ENCODE results near the gene TXNDC17. TPM values are rescaled to one million over a fixed set of nuclear protein-coding genes. Genes with fewer than 3 reads are reported as not detected.

TXNDC17 gene
- total RNA-seq, 3 donors from 2014 or later, result 125 to 145 (median 134) TPM

GRCh38 chr17:6684460-6684783 lies 43.6 kb downstream of the TXNDC17 start:
- Histone ChIP-seq H3K9me3 (no peaks in the 10 kb centered on the region), H3K4me1 (no peaks in the 10 kb centered on the region), H3K27ac (no peak overlapping the region), H3K27me3 (no peaks in the 10 kb centered on the region), H3K36me3 (no peaks in the 10 kb centered on the region), H3K4me3 (no peak overlapping the region)
- intact Hi-C loops (cut with DNase I; ENCODE audit: low total_unique reads), result no loop called here
- DNase-seq (ENCODE audit: low spot score in 2 of 2), result no peak
- no peak for TF ChIP-seq POLR2AphosphoS5 (IDR thresholded peaks at IDR 0.05)
- TF ChIP-seq POLR2A (IDR thresholded peaks at IDR 0.05), result no peak
- TF ChIP-seq CTCF (IDR thresholded peaks at IDR 0.05), result no peak

GRCh38 chr17:6684881-6685767 lies 44.3 kb downstream of the TXNDC17 start:
- no peaks in the 10 kb centered on the region for H3K36me3 ChIP-seq
- H3K4me3 ChIP-seq, result no peak overlapping the region
- H3K27ac ChIP-seq, result no peak overlapping the region
- H3K4me1 ChIP-seq, result no peaks in the 10 kb centered on the region
- DNase-seq (ENCODE audit: low spot score in 2 of 2), result no peak
- intact Hi-C loops (cut with DNase I; ENCODE audit: low total_unique reads), result no loop called here
- H3K9me3 ChIP-seq, result no peaks in the 10 kb centered on the region
- H3K27me3 ChIP-seq, result no peaks in the 10 kb centered on the region
- TF ChIP-seq POLR2AphosphoS5 (IDR thresholded peaks at IDR 0.05), result no peak
- no peak for TF ChIP-seq POLR2A (IDR thresholded peaks at IDR 0.05)
- no peak for TF ChIP-seq CTCF (IDR thresholded peaks at IDR 0.05)

- intact Hi-C loops (cut with DNase I; ENCODE audit: low total_unique reads), result no loop called here
- TF ChIP-seq CTCF (IDR thresholded peaks at IDR 0.05) (no peak), POLR2A (IDR thresholded peaks at IDR 0.05) (no peak), POLR2AphosphoS5 (IDR thresholded peaks at IDR 0.05) (no peak)
- no peak overlapping the region for H3K4me3 ChIP-seq
- DNase-seq (ENCODE audit: low spot score in 2 of 2), result no peak
- H3K27ac ChIP-seq, result no peak overlapping the region
- H3K36me3 ChIP-seq, result no peaks in the 10 kb centered on the region
- no peaks in the 10 kb centered on the region for H3K4me1 ChIP-seq
- no peaks in the 10 kb centered on the region for H3K27me3 ChIP-seq
- no peaks in the 10 kb centered on the region for H3K9me3 ChIP-seq
Measured at GRCh38 chr17:6686026-6686425, 45.2 kb downstream of the TXNDC17 start.

- Histone ChIP-seq H3K9me3 (no peaks in the 10 kb centered on the region), H3K4me3 (no peak overlapping the region), H3K36me3 (no peaks in the 10 kb centered on the region), H3K27ac (no peak overlapping the region), H3K27me3 (no peaks in the 10 kb centered on the region), H3K4me1 (no peaks in the 10 kb centered on the region)
- TF ChIP-seq CTCF (IDR thresholded peaks at IDR 0.05), result no peak
- TF ChIP-seq POLR2A (IDR thresholded peaks at IDR 0.05), result no peak
- TF ChIP-seq POLR2AphosphoS5 (IDR thresholded peaks at IDR 0.05), result no peak
- intact Hi-C loops (cut with DNase I; ENCODE audit: low total_unique reads), result no loop called here
- no peak for DNase-seq (ENCODE audit: low spot score in 2 of 2)
Measured at GRCh38 chr17:6688944-6689343, 48.1 kb downstream of the TXNDC17 start.

GRCh38 chr17:6690641-6691040 lies 49.8 kb downstream of the TXNDC17 start:
- intact Hi-C loops (cut with DNase I; ENCODE audit: low total_unique reads), result no loop called here
- no peaks in the 10 kb centered on the region for H3K9me3 ChIP-seq

More at GRCh38 chr17:6690641-6691040, 49.8 kb downstream of the TXNDC17 start:
- Histone ChIP-seq H3K27ac (no peak overlapping the region), H3K4me1 (no peaks in the 10 kb centered on the region), H3K4me3 (no peak overlapping the region), H3K36me3 (no peaks in the 10 kb centered on the region), H3K27me3 (peaks cover 0 to 3% of the 10 kb centered on the region in 2 donors)
- no peak for DNase-seq (ENCODE audit: low spot score in 2 of 2)
- TF ChIP-seq CTCF (IDR thresholded peaks at IDR 0.05) (no peak), POLR2AphosphoS5 (IDR thresholded peaks at IDR 0.05) (no peak), POLR2A (IDR thresholded peaks at IDR 0.05) (no peak)

Measured in breast epithelium (tissue), 4 donors.